HG03460 (cell line): ENCODE results near the gene CHRND.
"Not testable (repeated sequence)": the region's sequence is repeated elsewhere in the genome, so short reads cannot be mapped to it uniquely, and the experiment has no call there.

Source experiments
- ATAC-seq: cut with Tn5 transposase; IDR thresholded peaks from one replicate; pipeline ENCODE4 v1.9.1; 2021; ENCODE audit not compliant: unreplicated experiment

Gene CHRND

DNA sequence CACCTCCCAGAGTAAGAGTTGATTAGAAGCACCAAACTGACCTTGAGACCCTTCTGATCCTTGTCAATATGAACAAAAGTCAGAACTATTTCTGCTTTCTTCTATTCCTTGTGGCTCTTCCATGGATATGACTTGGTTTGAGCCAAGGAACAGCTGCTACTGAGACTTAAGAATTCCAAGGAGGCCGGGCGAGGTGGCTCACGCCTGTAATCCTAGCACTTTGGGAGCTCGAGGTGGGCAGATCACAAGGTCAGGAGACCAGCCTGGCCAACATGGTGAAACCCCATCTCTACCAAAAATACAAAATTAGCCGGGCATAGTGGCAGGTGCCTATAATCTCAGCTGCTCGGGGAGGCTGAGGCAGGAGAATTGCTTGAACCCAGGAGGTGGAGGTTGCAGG is 44.5 kb downstream of the CHRND start:
- not testable (repeated sequence) for ATAC-seq

DNA sequence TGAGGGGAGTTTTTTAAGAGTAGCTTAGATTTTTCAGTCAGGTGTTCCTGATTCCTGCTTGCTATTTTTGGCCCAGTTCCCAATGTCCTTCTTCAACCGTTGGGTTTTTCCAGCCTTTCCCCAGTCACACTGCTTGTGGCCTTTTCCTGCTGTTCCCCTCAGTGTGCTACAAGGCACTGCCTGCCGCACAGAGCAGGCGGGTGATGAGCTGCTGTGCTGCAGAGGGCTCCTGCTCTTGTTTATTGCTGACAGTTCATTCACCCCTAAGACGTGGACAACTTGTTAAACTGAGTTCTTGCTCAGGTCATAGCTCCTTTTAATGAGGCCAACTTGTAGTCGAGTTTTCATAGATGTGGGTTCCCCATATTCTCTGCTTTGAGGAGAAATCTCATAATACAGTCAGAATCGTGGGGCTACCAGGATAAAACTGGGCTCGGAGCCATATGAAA is 45.1 kb downstream of the CHRND start:
- no peak for ATAC-seq

GRCh38 chr2:232573042-232573441 is 47.1 kb downstream of the CHRND start:
- no peak for ATAC-seq

- no peak for ATAC-seq
Measured at GRCh38 chr2:232573771-232574435, 47.9 kb downstream of the CHRND start.

- no peak for ATAC-seq
Measured at GRCh38 chr2:232574674-232575403, 48.9 kb downstream of the CHRND start.

DNA sequence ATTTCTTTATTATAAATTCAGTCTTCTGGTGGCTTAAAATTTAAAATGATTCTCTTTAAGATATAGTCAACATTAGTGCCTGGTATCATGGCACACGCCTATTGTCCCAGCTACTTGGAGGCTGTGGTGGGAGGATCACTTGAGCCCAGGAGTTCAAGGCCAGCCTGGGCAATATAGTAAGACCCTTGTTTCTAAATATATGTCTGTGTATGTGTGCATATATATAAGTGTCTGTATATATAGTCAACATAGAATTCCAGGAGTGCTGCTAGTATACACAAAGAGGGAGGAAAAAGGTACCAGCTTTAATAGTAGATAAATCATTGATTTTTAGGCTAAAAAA is 49.4 kb downstream of the CHRND start:
- no peak for ATAC-seq

GRCh38 chr2:232576995-232577394 is 51.0 kb downstream of the CHRND start:
- no peak for ATAC-seq

DNA sequence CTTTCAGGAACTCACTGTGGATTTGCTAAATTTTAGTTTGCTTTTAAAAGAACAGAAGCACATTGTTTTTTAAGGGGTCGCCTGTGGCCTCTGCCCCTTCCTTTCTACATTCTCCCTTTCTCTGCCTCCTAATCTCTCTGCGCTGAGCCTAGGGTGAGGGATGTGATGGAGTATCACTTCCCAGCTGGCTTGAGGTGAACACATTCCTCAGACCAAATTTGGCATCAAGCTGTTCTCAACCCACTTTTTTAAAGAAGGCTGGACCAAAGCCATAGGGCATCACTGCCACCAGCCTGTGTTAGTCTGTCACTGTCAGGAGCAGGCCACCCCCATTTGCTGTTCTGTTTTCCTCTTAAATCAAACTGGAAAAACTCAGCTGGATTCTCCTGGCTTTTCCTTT is 51.9 kb downstream of the CHRND start:
- ATAC-seq = no peak

GRCh38 chr2:232578626-232579025 is 52.7 kb downstream of the CHRND start:
- ATAC-seq = no peak

DNA sequence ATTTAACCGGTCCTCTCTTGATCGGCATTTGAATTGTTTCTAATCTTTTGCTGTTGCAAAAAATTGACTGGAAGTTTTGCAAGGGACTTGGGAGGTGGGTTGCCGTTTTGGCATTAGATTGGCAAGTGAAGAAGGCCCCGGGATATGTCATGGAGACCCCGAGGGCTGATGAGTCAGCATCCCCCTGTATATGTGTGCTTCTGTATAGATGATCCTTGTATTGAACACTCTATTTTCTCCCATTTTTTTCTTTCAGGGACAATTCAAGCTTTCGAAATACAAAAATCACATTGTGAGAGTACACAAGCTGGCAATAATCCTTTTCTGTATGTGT is 54.7 kb downstream of the CHRND start:
- no peak for ATAC-seq

- peak; percentile 64 for ATAC-seq
Measured at GRCh38 chr2:232581725-232582124, 55.8 kb downstream of the CHRND start.

DNA sequence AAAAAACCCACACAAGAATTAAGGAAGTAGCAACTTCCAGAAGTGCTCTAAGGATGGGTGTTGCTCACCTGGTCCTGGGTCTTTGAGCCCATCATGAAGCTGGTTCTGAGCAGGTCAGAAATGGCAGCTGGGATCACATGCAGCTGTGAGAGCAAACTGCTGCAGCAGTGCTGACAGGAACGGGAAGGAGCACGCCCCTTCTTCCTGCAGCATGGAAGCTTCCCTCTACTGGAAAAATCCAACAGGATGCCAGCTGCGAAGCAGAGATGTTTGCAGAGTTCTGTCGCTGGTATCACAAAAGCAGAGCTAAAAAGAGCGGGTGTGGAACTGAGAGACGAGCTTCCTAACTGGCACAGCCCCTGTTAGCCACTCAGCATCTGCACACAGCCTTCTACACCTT is 58.3 kb downstream of the CHRND start:
- no peak for ATAC-seq
